ENCODE results near the gene DCAKD.

DNA sequence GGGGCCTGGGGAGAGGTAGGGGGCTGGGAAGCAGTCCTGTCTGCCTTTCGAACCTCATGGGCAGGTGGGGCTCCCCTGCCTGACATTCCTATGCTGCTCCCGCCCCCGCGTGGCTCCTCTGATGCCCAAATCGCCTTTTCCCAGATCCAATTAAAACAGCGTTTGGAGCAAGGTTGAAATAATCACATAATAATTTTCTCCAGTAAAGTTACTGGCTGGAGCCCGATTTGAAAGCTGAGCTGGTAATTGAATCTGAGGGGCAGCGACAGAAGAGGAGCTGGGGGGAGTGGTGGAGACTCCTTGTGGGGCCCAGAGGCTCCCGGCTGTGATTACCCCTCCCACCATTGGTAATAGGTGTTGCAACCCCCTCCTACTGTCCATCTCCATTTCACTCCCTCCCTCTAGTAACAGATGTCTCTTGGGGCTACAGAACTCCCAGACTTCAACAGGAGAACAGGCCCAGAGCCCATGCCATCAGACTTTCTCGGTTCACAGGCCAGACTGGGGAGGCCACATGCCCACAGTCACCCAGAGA is 44.4 kb downstream of the DCAKD start:
- no peak for TF ChIP-seq EZH2 (IDR thresholded peaks at IDR 0.05; ENCODE audit: borderline replicate concordance)
- TF ChIP-seq, protein P1, sequence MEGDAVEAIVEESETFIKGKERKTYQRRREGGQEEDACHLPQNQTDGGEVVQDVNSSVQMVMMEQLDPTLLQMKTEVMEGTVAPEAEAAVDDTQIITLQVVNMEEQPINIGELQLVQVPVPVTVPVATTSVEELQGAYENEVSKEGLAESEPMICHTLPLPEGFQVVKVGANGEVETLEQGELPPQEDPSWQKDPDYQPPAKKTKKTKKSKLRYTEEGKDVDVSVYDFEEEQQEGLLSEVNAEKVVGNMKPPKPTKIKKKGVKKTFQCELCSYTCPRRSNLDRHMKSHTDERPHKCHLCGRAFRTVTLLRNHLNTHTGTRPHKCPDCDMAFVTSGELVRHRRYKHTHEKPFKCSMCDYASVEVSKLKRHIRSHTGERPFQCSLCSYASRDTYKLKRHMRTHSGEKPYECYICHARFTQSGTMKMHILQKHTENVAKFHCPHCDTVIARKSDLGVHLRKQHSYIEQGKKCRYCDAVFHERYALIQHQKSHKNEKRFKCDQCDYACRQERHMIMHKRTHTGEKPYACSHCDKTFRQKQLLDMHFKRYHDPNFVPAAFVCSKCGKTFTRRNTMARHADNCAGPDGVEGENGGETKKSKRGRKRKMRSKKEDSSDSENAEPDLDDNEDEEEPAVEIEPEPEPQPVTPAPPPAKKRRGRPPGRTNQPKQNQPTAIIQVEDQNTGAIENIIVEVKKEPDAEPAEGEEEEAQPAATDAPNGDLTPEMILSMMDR (IDR thresholded peaks at IDR 0.05; ENCODE audit: poor library complexity) = no peak
- TF ChIP-seq EZH2phosphoT487 (IDR thresholded peaks at IDR 0.05; ENCODE audit: low read depth, severe bottlenecking, unreplicated experiment) = no peak
